ENCODE data around the gene GSK3A. TPM values are rescaled to one million over a fixed set of nuclear protein-coding genes. Genes with fewer than 3 reads are reported as not detected.

Gene GSK3A
- total RNA-seq, 1 experiment from 2014 or later: 50.8 TPM

- TF ChIP-seq FOXK1 (CRISPR knock-in tag; IDR thresholded peaks at IDR 0.05) (no peak), HMGXB4 (CRISPR knock-in tag; IDR thresholded peaks at IDR 0.05) (no peak), ZNF416 (CRISPR knock-in tag; IDR thresholded peaks at IDR 0.05) (no peak), E2F4 (CRISPR knock-in tag; IDR thresholded peaks at IDR 0.05; ENCODE audit: borderline replicate concordance, low read depth) (no peak), MXD4 (CRISPR knock-in tag; IDR thresholded peaks at IDR 0.05; ENCODE audit: borderline replicate concordance) (no peak), AFF4 (CRISPR knock-in tag; IDR thresholded peaks at IDR 0.05; ENCODE audit: borderline replicate concordance) (no peak), ZBTB43 (CRISPR knock-in tag; IDR thresholded peaks at IDR 0.05) (no peak), RORB (CRISPR knock-in tag; IDR thresholded peaks at IDR 0.05) (no peak)
These were observed 51.1 kb downstream of the GSK3A start (continued) for GRCh38 chr19:42191330-42191729.

- Mint-ChIP-seq H3K9me3 (peaks cover 11% of the 10 kb centered on the region), H3K27ac (no peak overlapping the region), H3K4me1 (peaks cover 6% of the 10 kb centered on the region), H3K27me3 (ENCODE audit: low read depth) (peaks cover 32% of the 10 kb centered on the region), H3K4me3 (no peak overlapping the region), H3K36me3 (peaks cover 8% of the 10 kb centered on the region)
- no peak for DNase-seq (ENCODE audit: low spot score)
- ChIA-PET POLR2A (no interaction called here), CTCF (no interaction called here)
- no peak for ATAC-seq
- no peak for TF ChIP-seq E2F5 (CRISPR knock-in tag; IDR thresholded peaks at IDR 0.05)
- TF ChIP-seq ZNF423 (CRISPR knock-in tag; IDR thresholded peaks at IDR 0.05): no peak
- TF ChIP-seq USF2 (CRISPR knock-in tag; IDR thresholded peaks at IDR 0.05): no peak
- TF ChIP-seq ZSCAN18 (CRISPR knock-in tag; IDR thresholded peaks at IDR 0.05): no peak
- TF ChIP-seq IRF1 (CRISPR knock-in tag; IDR thresholded peaks at IDR 0.05): no peak
- TF ChIP-seq JAZF1 (CRISPR knock-in tag; IDR thresholded peaks at IDR 0.05): no peak
- TF ChIP-seq FOXP1 (CRISPR knock-in tag; IDR thresholded peaks at IDR 0.05; ENCODE audit: borderline replicate concordance): no peak
- no peak for TF ChIP-seq USF1 (CRISPR knock-in tag; IDR thresholded peaks at IDR 0.05)
- no peak for TF ChIP-seq SMAD3 (CRISPR knock-in tag; IDR thresholded peaks at IDR 0.05; ENCODE audit: borderline replicate concordance)
- no peak for TF ChIP-seq ZNF317 (CRISPR knock-in tag; IDR thresholded peaks at IDR 0.05; ENCODE audit: borderline replicate concordance, low read depth)
- TF ChIP-seq FOXJ3 (CRISPR knock-in tag; IDR thresholded peaks at IDR 0.05; ENCODE audit: borderline replicate concordance): no peak
- no peak for TF ChIP-seq NR1H2 (CRISPR knock-in tag; IDR thresholded peaks at IDR 0.05)
- TF ChIP-seq TEAD4 (CRISPR knock-in tag; IDR thresholded peaks at IDR 0.05): no peak
- no peak for TF ChIP-seq GABPB1 (CRISPR knock-in tag; IDR thresholded peaks at IDR 0.05)
- no peak for TF ChIP-seq ZNF396 (CRISPR knock-in tag; IDR thresholded peaks at IDR 0.05; ENCODE audit: borderline replicate concordance)
- TF ChIP-seq ELF4 (CRISPR knock-in tag; IDR thresholded peaks at IDR 0.05; ENCODE audit: low read depth): no peak
- no peak for TF ChIP-seq NR2C2 (CRISPR knock-in tag; IDR thresholded peaks at IDR 0.05)
These were observed 53.3 kb downstream of the GSK3A start for GRCh38 chr19:42189133-42189532.

All from WTC11 (cell line).